Retinal pigment epithelial cell (primary cell): ENCODE data around the gene NR4A1.
A peak's percentile ranks its signal among the peaks of the same experiment; 100 is the strongest.

ENCODE experiments used
- DNase-seq: peaks from one replicate; pipeline ENCODE4 v3.0.0-alpha.2; 2010; ENCODE audit warnings: low read depth
- H3K4me3 ChIP-seq: 2 replicates; pipeline ENCODE4 v1.5.1; 2011; ENCODE audit warnings: mild to moderate bottlenecking, low read length, control low read depth, moderate library complexity
- CTCF ChIP-seq: conservative IDR thresholded peaks from 2 replicates; pipeline ENCODE4 v1.5.1; 2011; ENCODE audit warnings: low read depth, low read length, control low read depth, inconsistent platforms

The NR4A1 gene

GRCh38 chr12:52050116-52050757 lies 1.0 kb upstream of the NR4A1 start:
- no peak for DNase-seq
- H3K4me3 ChIP-seq, result peak overlapping the region; percentile 63
- no peak for TF ChIP-seq CTCF

- DNase-seq, result no peak
These were observed 1.4 kb downstream of the NR4A1 start for GRCh38 chr12:52052468-52053186.

GRCh38 chr12:52053536-52054209 lies 2.4 kb downstream of the NR4A1 start:
- DNase-seq, result no peak
- H3K4me3 ChIP-seq, result no peak overlapping the region
- no peak for TF ChIP-seq CTCF

More at GRCh38 chr12:52052468-52053186, 1.4 kb downstream of the NR4A1 start:
- TF ChIP-seq CTCF, result no peak
- H3K4me3 ChIP-seq, result peak overlapping the region; percentile 83

- no peak for DNase-seq
- H3K4me3 ChIP-seq, result no peak overlapping the region
- TF ChIP-seq CTCF, result no peak
These were observed 3.1 kb downstream of the NR4A1 start for GRCh38 chr12:52054231-52054832.

GRCh38 chr12:52054833-52055730 lies 3.8 kb downstream of the NR4A1 start:
- no peak for TF ChIP-seq CTCF
- H3K4me3 ChIP-seq, result no peak overlapping the region
- no peak for DNase-seq
